Subcutaneous abdominal adipose tissue (tissue), 5 donors: ENCODE measurements around the gene GLCE.

Experiments
- H3K27ac ChIP-seq: one replicate; pipeline ENCODE4 v1.7.0; 2013; ENCODE audit warnings: low read depth, mild to moderate bottlenecking, inconsistent platforms, low read length, moderate library complexity
- H3K27me3 ChIP-seq, 5 donors: one replicate each; pipeline ENCODE4 v1.7.0; 2013; ENCODE audit warnings: low read length in 5 of 5, inconsistent platforms in 1 of 5; ENCODE audit not compliant: control insufficient read depth in 5 of 5, insufficient read depth in 4 of 5
- H3K36me3 ChIP-seq, 5 donors: one replicate each; pipeline ENCODE4 v1.7.0; 2013; ENCODE audit warnings: low read length in 5 of 5; ENCODE audit not compliant: control insufficient read depth in 5 of 5, insufficient read depth in 5 of 5
- H3K4me1 ChIP-seq, 5 donors: one replicate each; pipeline ENCODE4 v1.7.0; 2013; ENCODE audit warnings: low read length in 5 of 5, mild to moderate bottlenecking in 3 of 5, moderate library complexity in 1 of 5; ENCODE audit not compliant: control insufficient read depth in 5 of 5, insufficient read depth in 5 of 5
- H3K4me3 ChIP-seq, 5 donors: one replicate each; pipeline ENCODE4 v1.7.0; 2013; ENCODE audit warnings: low read length in 5 of 5, low read depth in 1 of 5
- H3K9ac ChIP-seq, 5 donors: one replicate each; pipeline ENCODE4 v1.7.0; 2013; ENCODE audit warnings: low read length in 5 of 5, mild to moderate bottlenecking in 4 of 5, moderate library complexity in 3 of 5
- H3K9me3 ChIP-seq, 5 donors: one replicate each; pipeline ENCODE4 v1.7.0; 2013; ENCODE audit warnings: low read length in 5 of 5; ENCODE audit not compliant: control insufficient read depth in 5 of 5
- donor health status: healthy.
- donor health status: healthy.
- donor health status: healthy.
- donor health status: healthy.
- donor health status: healthy.

Gene GLCE

DNA sequence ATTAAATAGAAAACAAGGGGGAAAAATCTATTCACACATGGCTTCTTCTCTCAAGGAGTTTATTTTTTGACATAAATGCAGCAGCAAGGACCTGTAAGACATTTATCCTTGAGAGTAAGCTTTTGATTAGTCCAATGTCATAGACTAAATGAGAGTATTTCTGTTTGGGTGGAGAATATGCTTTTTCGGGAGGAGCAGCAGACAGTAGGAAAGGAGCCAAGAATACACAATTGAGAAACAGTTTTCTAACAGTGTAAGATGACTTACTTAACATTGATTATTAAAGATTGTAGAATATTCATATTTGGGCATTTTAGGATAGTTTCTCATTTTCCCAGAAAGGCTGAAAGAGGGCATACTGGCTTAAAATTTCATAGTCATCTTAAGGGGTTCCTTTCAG lies 72.3 kb downstream of the GLCE start:
- no peaks in the 10 kb centered on the region for H3K9me3 ChIP-seq
- peaks cover 0 to 7% (median 0%) of the 10 kb centered on the region in 5 donors for H3K4me1 ChIP-seq
- H3K36me3 ChIP-seq: peaks cover 0 to 8% (median 2%) of the 10 kb centered on the region in 5 donors
- no peak overlapping the region for H3K4me3 ChIP-seq
- no peaks in the 10 kb centered on the region for H3K27me3 ChIP-seq
- peak overlapping the region in 1 of 5 donors; percentile 4 for H3K9ac ChIP-seq
- H3K27ac ChIP-seq: no peak overlapping the region

DNA sequence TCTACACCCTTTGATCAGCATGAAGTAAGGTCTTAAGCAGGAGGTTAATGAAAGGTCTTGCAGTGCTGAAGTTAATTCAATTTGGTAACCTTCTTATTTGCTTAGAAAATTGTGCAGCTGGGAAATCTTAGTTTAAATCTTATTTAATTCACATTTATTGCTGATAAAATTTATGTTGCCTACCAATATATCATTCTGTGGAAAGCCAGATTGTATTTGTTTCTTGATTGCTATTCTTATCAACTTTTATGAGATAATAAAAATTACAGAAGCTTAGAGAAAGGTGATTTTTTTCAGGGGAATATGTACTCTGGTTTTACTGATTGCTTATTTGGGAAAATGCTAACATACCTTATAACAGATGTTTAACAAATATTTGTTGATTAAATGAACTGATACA lies 74.2 kb downstream of the GLCE start:
- Histone ChIP-seq H3K27ac (no peak overlapping the region), H3K27me3 (no peaks in the 10 kb centered on the region), H3K36me3 (no peaks in the 10 kb centered on the region), H3K4me1 (peaks cover 0 to 7% (median 0%) of the 10 kb centered on the region in 5 donors), H3K4me3 (no peak overlapping the region), H3K9me3 (peaks cover 0 to 4% (median 2%) of the 10 kb centered on the region in 5 donors), H3K9ac (no peak overlapping the region)

GRCh38 chr15:69236505-69236904 lies 76.1 kb downstream of the GLCE start:
- no peak overlapping the region for H3K4me3 ChIP-seq
- no peak overlapping the region for H3K27ac ChIP-seq
- no peaks in the 10 kb centered on the region for H3K27me3 ChIP-seq
- H3K9me3 ChIP-seq: peaks cover 0 to 4% (median 2%) of the 10 kb centered on the region in 5 donors
- no peaks in the 10 kb centered on the region for H3K36me3 ChIP-seq
- peaks cover 0 to 7% (median 0%) of the 10 kb centered on the region in 5 donors for H3K4me1 ChIP-seq
- H3K9ac ChIP-seq: no peak overlapping the region

DNA sequence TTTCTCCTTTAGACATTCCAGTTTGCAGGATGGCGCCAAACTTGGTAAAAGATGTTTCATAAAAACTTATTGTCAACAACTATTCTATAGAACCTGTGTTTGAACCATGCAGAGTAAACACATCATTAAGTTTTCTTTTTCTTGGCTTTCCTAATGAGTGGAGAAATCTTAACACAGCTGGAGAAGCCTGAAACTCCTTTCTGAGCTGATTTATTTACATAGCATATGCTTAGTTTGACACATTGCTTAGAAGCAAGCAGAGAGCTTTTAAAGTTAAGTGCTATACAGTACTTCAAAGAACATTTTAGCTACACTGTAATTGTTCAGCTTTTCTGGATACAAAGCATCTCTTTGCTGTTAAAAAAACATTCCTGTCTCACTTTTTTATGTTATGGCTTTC lies 77.3 kb downstream of the GLCE start:
- Histone ChIP-seq H3K9ac (no peak overlapping the region), H3K4me3 (no peak overlapping the region), H3K4me1 (peaks cover 0 to 4% (median 0%) of the 10 kb centered on the region in 5 donors), H3K9me3 (peaks cover 0 to 4% (median 2%) of the 10 kb centered on the region in 5 donors), H3K27ac (no peak overlapping the region), H3K27me3 (no peaks in the 10 kb centered on the region), H3K36me3 (no peaks in the 10 kb centered on the region)

DNA sequence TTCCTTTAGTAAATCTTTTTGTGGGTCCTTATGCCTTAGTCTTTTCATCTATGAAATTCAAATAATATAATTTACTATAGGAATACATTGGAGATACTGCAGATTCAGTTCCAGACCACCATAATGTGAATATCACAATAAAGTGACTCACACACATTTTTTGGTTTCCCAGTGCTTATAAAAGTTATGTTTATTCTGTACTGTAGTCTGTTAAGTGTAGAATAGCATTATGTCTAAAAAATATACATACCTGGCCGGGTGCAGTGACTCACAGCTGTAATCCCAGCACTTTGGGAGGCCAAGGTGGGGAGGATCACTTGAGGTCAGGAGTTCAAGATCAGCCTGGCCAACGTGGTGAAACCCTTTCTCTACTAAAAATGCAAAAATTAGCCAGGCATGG lies 84.4 kb downstream of the GLCE start:
- no peaks in the 10 kb centered on the region for H3K36me3 ChIP-seq
- peaks cover 0 to 11% (median 8%) of the 10 kb centered on the region in 5 donors for H3K4me1 ChIP-seq
- no peak overlapping the region for H3K27ac ChIP-seq
- no peak overlapping the region for H3K4me3 ChIP-seq
- no peak overlapping the region for H3K9ac ChIP-seq
- no peaks in the 10 kb centered on the region for H3K9me3 ChIP-seq
- H3K27me3 ChIP-seq: no peaks in the 10 kb centered on the region

- Histone ChIP-seq H3K9ac (no peak overlapping the region), H3K36me3 (peaks cover 0 to 12% (median 8%) of the 10 kb centered on the region in 5 donors), H3K27ac (no peak overlapping the region), H3K4me3 (no peak overlapping the region), H3K4me1 (peaks cover 0 to 3% (median 0%) of the 10 kb centered on the region in 5 donors), H3K27me3 (no peaks in the 10 kb centered on the region), H3K9me3 (no peaks in the 10 kb centered on the region)
Measured at GRCh38 chr15:69253156-69253555, 92.7 kb downstream of the GLCE start.

- H3K4me3 ChIP-seq: no peak overlapping the region
Measured at GRCh38 chr15:69265347-69265955, 105.0 kb downstream of the GLCE start.

DNA sequence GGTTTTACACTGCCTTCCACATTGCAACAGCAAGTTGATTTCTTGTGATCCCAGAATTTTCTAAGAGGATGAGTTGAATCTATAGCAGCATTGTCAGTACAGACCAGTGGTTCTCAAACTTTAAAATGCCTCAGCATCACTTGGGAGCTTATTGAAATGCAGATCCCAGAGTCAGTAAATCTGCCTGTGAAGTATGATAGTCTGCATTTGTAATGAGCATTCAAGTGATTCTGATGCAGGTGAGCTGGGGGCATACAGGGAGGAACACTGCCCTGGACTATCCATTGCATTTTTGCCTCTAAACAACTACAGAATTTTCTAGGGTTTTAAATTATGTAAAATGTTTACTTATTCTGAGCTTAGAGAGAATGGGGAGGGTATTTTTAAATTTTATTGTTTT lies 110.8 kb downstream of the GLCE start:
- H3K4me1 ChIP-seq: no peaks in the 10 kb centered on the region

More at GRCh38 chr15:69265347-69265955, 105.0 kb downstream of the GLCE start:
- Histone ChIP-seq H3K27me3 (no peaks in the 10 kb centered on the region), H3K27ac (no peak overlapping the region), H3K36me3 (peaks cover 6 to 23% (median 12%) of the 10 kb centered on the region in 5 donors), H3K4me1 (peaks cover 0 to 3% (median 0%) of the 10 kb centered on the region in 5 donors), H3K9me3 (no peaks in the 10 kb centered on the region), H3K9ac (no peak overlapping the region)

GRCh38 chr15:69272139-69272538 lies 111.7 kb downstream of the GLCE start:
- Histone ChIP-seq H3K36me3 (peaks cover 3 to 10% (median 8%) of the 10 kb centered on the region in 5 donors), H3K27ac (no peak overlapping the region), H3K4me1 (no peaks in the 10 kb centered on the region), H3K4me3 (no peak overlapping the region), H3K27me3 (peaks cover 0 to 2% (median 0%) of the 10 kb centered on the region in 5 donors), H3K9ac (no peak overlapping the region), H3K9me3 (no peaks in the 10 kb centered on the region)

More for the DNA sequence above, 110.8 kb downstream of the GLCE start:
- H3K4me3 ChIP-seq: no peak overlapping the region
- H3K9me3 ChIP-seq: no peaks in the 10 kb centered on the region
- H3K27ac ChIP-seq: no peak overlapping the region
- no peaks in the 10 kb centered on the region for H3K27me3 ChIP-seq
- peaks cover 3 to 10% (median 8%) of the 10 kb centered on the region in 5 donors for H3K36me3 ChIP-seq
- no peak overlapping the region for H3K9ac ChIP-seq

GRCh38 chr15:69272891-69273290 lies 112.5 kb downstream of the GLCE start:
- no peaks in the 10 kb centered on the region for H3K4me1 ChIP-seq
- no peak overlapping the region for H3K9ac ChIP-seq
- peaks cover 3 to 10% (median 8%) of the 10 kb centered on the region in 5 donors for H3K36me3 ChIP-seq
- H3K9me3 ChIP-seq: no peaks in the 10 kb centered on the region
- H3K27me3 ChIP-seq: peaks cover 0 to 4% (median 0%) of the 10 kb centered on the region in 5 donors
- H3K4me3 ChIP-seq: no peak overlapping the region
- no peak overlapping the region for H3K27ac ChIP-seq
